IMR-90 (cell line): Measurements from ENCODE around the gene TNKS1BP1. TPM values are rescaled to one million over a fixed set of nuclear protein-coding genes. Genes with fewer than 3 reads are reported as not detected.
A peak's percentile ranks its signal among the peaks of the same experiment; 100 is the strongest.

Experiments
- ATAC-seq: fragments of 200-7000 bp; cut with Tn5 transposase; 2 replicates; pipeline ENCODE4 v1.9.1; 2020; ENCODE audit warnings: low read depth, mild to moderate bottlenecking, moderate library complexity
- BruUV-seq: library from RNA; stranded (reverse); fragments of 400-500 nt; replicated peaks from 2 replicates; lab custom pipeline; 2021; lab: Mats Ljungman, UMichigan
- CTCF ChIA-PET: fragments of 300-600 bp; formaldehyde crosslinking; extraction: SDS; loops from one replicate; lab custom pipeline; 2021; ENCODE audit warnings: antibody characterized with exemption; lab: Yijun Ruan, JAX
- POLR2A ChIA-PET: fragments of 300-600 bp; sonication (Branson Sonifier 250); formaldehyde crosslinking; loops from one replicate; lab custom pipeline; 2022; ENCODE audit warnings: antibody characterized with exemption; ENCODE audit not compliant: unreplicated experiment; lab: Charles Lee
- DNase-seq: peaks from one replicate; pipeline ENCODE4 v3.0.0; 2013
- H2AFZ ChIP-seq: replicated peaks from 2 replicates; pipeline ENCODE3; 2013; ENCODE audit warnings: low read length, mild to moderate bottlenecking; ENCODE audit not compliant: poor library complexity
- H2AK5ac ChIP-seq: 2 replicates; pipeline ENCODE4 v1.6.1; 2013; ENCODE audit warnings: low read depth, low read length, inconsistent platforms
- H2AK9ac ChIP-seq: replicated peaks from 2 replicates; pipeline ENCODE3; 2013; ENCODE audit warnings: mild to moderate bottlenecking, low read depth, low read length, moderate library complexity; ENCODE audit not compliant: poor library complexity
- H2BK120ac ChIP-seq: 2 replicates; pipeline ENCODE4 v1.6.1; 2013; ENCODE audit warnings: low read depth, low read length, inconsistent platforms
- H2BK15ac ChIP-seq: 3 replicates; pipeline ENCODE4 v1.6.1; 2013; ENCODE audit warnings: low read depth, low read length, inconsistent platforms
- H2BK20ac ChIP-seq: 2 replicates; pipeline ENCODE4 v1.6.1; 2013; ENCODE audit warnings: low read depth, mild to moderate bottlenecking, inconsistent platforms, low read length, moderate library complexity
- H2BK5ac ChIP-seq: 2 replicates; pipeline ENCODE4 v1.6.1; 2013; ENCODE audit warnings: mild to moderate bottlenecking, low read depth, low read length, inconsistent platforms; ENCODE audit not compliant: poor library complexity, severe bottlenecking
- H3K14ac ChIP-seq: replicated peaks from 2 replicates; pipeline ENCODE4 v1.6.1; 2013; ENCODE audit warnings: low read depth, low read length, inconsistent platforms
- H3K18ac ChIP-seq: 2 replicates; pipeline ENCODE4 v1.6.1; 2013; ENCODE audit warnings: low read depth, low read length, control low read depth
- H3K23ac ChIP-seq: 2 replicates; pipeline ENCODE4 v1.6.1; 2013; ENCODE audit warnings: low read depth, low read length, inconsistent platforms
- H3K27ac ChIP-seq: 2 replicates; pipeline ENCODE4 v1.5.1; 2013; ENCODE audit warnings: mild to moderate bottlenecking, control low read depth, low read length; ENCODE audit not compliant: insufficient read depth
- H3K27me3 ChIP-seq: 2 replicates; pipeline ENCODE4 v1.6.1; 2013; ENCODE audit warnings: low read length; ENCODE audit not compliant: control insufficient read depth, insufficient read depth
- H3K36me3 ChIP-seq: 2 replicates; pipeline ENCODE4 v1.6.1; 2013; ENCODE audit warnings: low read length, mixed read lengths; ENCODE audit not compliant: control insufficient read depth, insufficient read depth
- H3K4ac ChIP-seq: 2 replicates; pipeline ENCODE4 v1.6.1; 2013; ENCODE audit warnings: low read depth, low read length, inconsistent platforms
- H3K4me1 ChIP-seq: 2 replicates; pipeline ENCODE4 v1.6.1; 2013; ENCODE audit warnings: low read length, mixed read lengths; ENCODE audit not compliant: control insufficient read depth, insufficient read depth
- H3K4me2 ChIP-seq: 2 replicates; pipeline ENCODE4 v1.6.1; 2013; ENCODE audit warnings: low read depth, mild to moderate bottlenecking, control low read depth, low read length, moderate library complexity
- H3K4me3 ChIP-seq: 2 replicates; pipeline ENCODE4 v1.5.1; 2013; ENCODE audit warnings: low read depth, mild to moderate bottlenecking, control low read depth, low read length, moderate library complexity; ENCODE audit not compliant: insufficient read depth
- H3K56ac ChIP-seq: 2 replicates; pipeline ENCODE4 v1.6.1; 2013; ENCODE audit warnings: low read length, inconsistent platforms; ENCODE audit not compliant: insufficient read depth; ENCODE audit errors: extremely low read depth
- H3K79me1 ChIP-seq, 2 experiments: 2 replicates each; pipeline ENCODE4 v1.6.1; 2013; ENCODE audit warnings: low read length in 2 of 2, inconsistent platforms in 1 of 2, low read depth in 1 of 2
- H3K9ac ChIP-seq: 2 replicates; pipeline ENCODE4 v1.6.1; 2013; ENCODE audit warnings: low read depth, low read length, control low read depth
- H3K9me1 ChIP-seq: 2 replicates; pipeline ENCODE4 v1.6.1; 2013; ENCODE audit warnings: low read length, inconsistent platforms; ENCODE audit not compliant: insufficient read depth
- H3K9me3 ChIP-seq: 2 replicates; pipeline ENCODE4 v1.6.1; 2013; ENCODE audit warnings: low read length; ENCODE audit not compliant: control insufficient read depth, insufficient read depth
- H4K20me1 ChIP-seq: 2 replicates; pipeline ENCODE4 v1.6.1; 2013; ENCODE audit warnings: low read length, inconsistent platforms; ENCODE audit not compliant: insufficient read depth
- H4K5ac ChIP-seq: 2 replicates; pipeline ENCODE4 v1.6.1; 2013; ENCODE audit warnings: mild to moderate bottlenecking, low read depth, low read length, control low read depth
- H4K8ac ChIP-seq, 2 experiments: 2 replicates each; pipeline ENCODE4 v1.6.1; 2013; ENCODE audit warnings: low read depth in 2 of 2, low read length in 2 of 2, control low read depth in 1 of 2, inconsistent platforms in 1 of 2
- H4K91ac ChIP-seq: 2 replicates; pipeline ENCODE4 v1.6.1; 2013; ENCODE audit warnings: low read depth, low read length, inconsistent platforms; ENCODE audit not compliant: insufficient read depth
- BHLHE40 ChIP-seq: fragments of 150-350 bp; IDR thresholded peaks from 2 replicates; pipeline ENCODE4 v1.6.1; 2016; ENCODE audit warnings: mild to moderate bottlenecking, low read depth, low read length
- CEBPB ChIP-seq: IDR thresholded peaks from 2 replicates; pipeline ENCODE4 v1.6.1; 2012; ENCODE audit warnings: low read depth, low read length, improper control_type of control experiment
- ELK1 ChIP-seq: fragments of 150-350 bp; IDR thresholded peaks from 2 replicates; pipeline ENCODE4 v1.6.1; 2016; ENCODE audit warnings: low read depth, mild to moderate bottlenecking, low read length, moderate library complexity, borderline replicate concordance
- FOS ChIP-seq: fragments of 150-350 bp; IDR thresholded peaks from 2 replicates; pipeline ENCODE4 v1.6.1; 2016; ENCODE audit warnings: low read depth, low read length
- MAFK ChIP-seq: IDR thresholded peaks from 2 replicates; pipeline ENCODE4 v1.6.1; 2012; ENCODE audit warnings: low read depth, low read length, improper control_type of control experiment
- MAZ ChIP-seq: IDR thresholded peaks from 2 replicates; pipeline ENCODE4 v1.6.1; 2012; ENCODE audit warnings: low read depth, mild to moderate bottlenecking, low read length, improper control_type of control experiment, moderate library complexity, borderline replicate concordance
- MXI1 ChIP-seq: IDR thresholded peaks from 2 replicates; pipeline ENCODE4 v1.6.1; 2012; ENCODE audit warnings: low read depth, mild to moderate bottlenecking, low read length, moderate library complexity, borderline replicate concordance
- NFE2L2 ChIP-seq: fragments of 150-350 bp; IDR thresholded peaks from 2 replicates; pipeline ENCODE4 v1.6.1; 2016; ENCODE audit warnings: low read depth, mild to moderate bottlenecking, low read length
- RAD21 ChIP-seq: IDR thresholded peaks from 2 replicates; pipeline ENCODE4 v1.6.1; 2012; ENCODE audit warnings: low read length, improper control_type of control experiment
- RCOR1 ChIP-seq: IDR thresholded peaks from 2 replicates; pipeline ENCODE4 v1.6.1; 2012; ENCODE audit warnings: mild to moderate bottlenecking, low read length, improper control_type of control experiment; ENCODE audit not compliant: insufficient replicate concordance
- RFX5 ChIP-seq: IDR thresholded peaks from 2 replicates; pipeline ENCODE4 v1.8.0; 2012; ENCODE audit warnings: low read depth, mild to moderate bottlenecking, low read length, moderate library complexity
- SMC3 ChIP-seq: fragments of 150-350 bp; IDR thresholded peaks from 2 replicates; pipeline ENCODE4 v1.6.1; 2016; ENCODE audit warnings: low read depth, mild to moderate bottlenecking, antibody characterized with exemption, low read length, moderate library complexity
- USF2 ChIP-seq: fragments of 150-350 bp; IDR thresholded peaks from 2 replicates; pipeline ENCODE4 v1.6.1; 2017; ENCODE audit warnings: mild to moderate bottlenecking, antibody characterized with exemption, low read length, low read depth
- WGBS, 2 experiments: methylation state at CpG; one replicate each; pipeline versions ENCODE4 v1.1.5 to v1.1.7; 2013; ENCODE audit warnings: missing lambda C conversion rate in 2 of 2; ENCODE audit not compliant: insufficient read length in 1 of 2; ENCODE audit errors: extremely low coverage in 2 of 2; 5-methylcytosine and 5-hydroxymethylcytosine counted together
- dilution Hi-C: fragments of 300-500 bp; cut with HindIII; formaldehyde crosslinking; loops from one replicate; pipeline ENCODE4 v1.14.3; 2018; ENCODE audit warnings: low sequenced_read_pairs; ENCODE audit not compliant: unreplicated experiment
- in situ Hi-C: fragments of 300-500 bp; cut with MboI; formaldehyde crosslinking; loops from 3 replicates; pipeline ENCODE4 v1.14.3; 2019; ENCODE audit warnings: low sequenced_read_pairs, inconsistent platforms, mixed read lengths
- intact Hi-C: fragments of 100-400 bp; cut with micrococcal nuclease; formaldehyde crosslinking; loops from 2 replicates; pipeline ENCODE4 v1.10.0; 2022
- polyA plus RNA-seq, 3 experiments: library from polyadenylated mRNA; depleted of rRNA; stranded (reverse); fragments of >200 nt; gene quantifications; 2 replicates each; pipeline ENCODE4 v1.2.3, GENCODE V29; 2012; ENCODE audit warnings: low replicate concordance in 1 of 3
- total RNA-seq: library from RNA; depleted of rRNA; stranded (reverse); fragments of >200 nt; gene quantifications from 2 replicates; pipeline ENCODE4 v1.2.3, GENCODE V29; 2012
- TF ChIP-seq, protein P1 (sequence below): conservative IDR thresholded peaks from 2 replicates; pipeline ENCODE4 v1.5.1; 2012; ENCODE audit warnings: mild to moderate bottlenecking, low read depth, low read length, improper control_type of control experiment

TNKS1BP1 gene
- total and polyA plus RNA-seq, 2 of the 4 experiments (the other 2 are of a cell fraction): 31.7 to 71.4 TPM

- dilution Hi-C loops: no loop called here
- intact Hi-C loops: no loop called here
Observed at GRCh38 chr11:57303280-57303989, 21.3 kb downstream of the TNKS1BP1 start.

More at GRCh38 chr11:57303280-57303989, 21.3 kb downstream of the TNKS1BP1 start:
- Histone ChIP-seq H3K23ac (no peak overlapping the region), H2AK9ac (no peak overlapping the region), H3K9me1 (peaks cover 31% of the 10 kb centered on the region), H3K18ac (no peak overlapping the region), H4K5ac (no peak overlapping the region), H2AFZ (no peak overlapping the region), H4K8ac (peak overlapping the region in 1 of 2 experiments; percentile 10; a peak in 1 of 4 replicates), H3K4me2 (no peak overlapping the region), H2BK120ac (no peak overlapping the region), H4K20me1 (peaks cover 51% of the 10 kb centered on the region), H3K27me3 (no peaks in the 10 kb centered on the region), H3K9ac (no peak overlapping the region), H2BK15ac (no peak overlapping the region), H3K14ac (no peak overlapping the region), H3K9me3 (peaks cover 12% of the 10 kb centered on the region), H4K91ac (no peak overlapping the region), H3K4me3 (no peak overlapping the region), H3K4me1 (peaks cover 18% of the 10 kb centered on the region), H3K36me3 (peaks cover 73% of the 10 kb centered on the region), H2BK20ac (no peak overlapping the region), H3K56ac (no peak overlapping the region), H3K4ac (no peak overlapping the region), H3K27ac (no peak overlapping the region), H2BK5ac (no peak overlapping the region), H3K79me1 (peaks cover 26 to 64% of the 10 kb centered on the region in 2 experiments), H2AK5ac (no peak overlapping the region)
- 0 out of 2 replicates have a peak, but pooled peaks have one; percentile 13 for ATAC-seq
- in situ Hi-C loops: no loop called here
- no peak for TF ChIP-seq CEBPB
- no peak for TF ChIP-seq BHLHE40
- no peak for TF ChIP-seq ELK1
- no peak for TF ChIP-seq MAZ
- TF ChIP-seq RAD21: no peak
- no peak for TF ChIP-seq MAFK
- TF ChIP-seq SMC3: no peak
- TF ChIP-seq RFX5: no peak
- TF ChIP-seq RCOR1: no peak
- TF ChIP-seq FOS: no peak
- no peak for TF ChIP-seq MXI1
- TF ChIP-seq USF2: no peak
- no peak for TF ChIP-seq NFE2L2
- TF ChIP-seq, protein P1, sequence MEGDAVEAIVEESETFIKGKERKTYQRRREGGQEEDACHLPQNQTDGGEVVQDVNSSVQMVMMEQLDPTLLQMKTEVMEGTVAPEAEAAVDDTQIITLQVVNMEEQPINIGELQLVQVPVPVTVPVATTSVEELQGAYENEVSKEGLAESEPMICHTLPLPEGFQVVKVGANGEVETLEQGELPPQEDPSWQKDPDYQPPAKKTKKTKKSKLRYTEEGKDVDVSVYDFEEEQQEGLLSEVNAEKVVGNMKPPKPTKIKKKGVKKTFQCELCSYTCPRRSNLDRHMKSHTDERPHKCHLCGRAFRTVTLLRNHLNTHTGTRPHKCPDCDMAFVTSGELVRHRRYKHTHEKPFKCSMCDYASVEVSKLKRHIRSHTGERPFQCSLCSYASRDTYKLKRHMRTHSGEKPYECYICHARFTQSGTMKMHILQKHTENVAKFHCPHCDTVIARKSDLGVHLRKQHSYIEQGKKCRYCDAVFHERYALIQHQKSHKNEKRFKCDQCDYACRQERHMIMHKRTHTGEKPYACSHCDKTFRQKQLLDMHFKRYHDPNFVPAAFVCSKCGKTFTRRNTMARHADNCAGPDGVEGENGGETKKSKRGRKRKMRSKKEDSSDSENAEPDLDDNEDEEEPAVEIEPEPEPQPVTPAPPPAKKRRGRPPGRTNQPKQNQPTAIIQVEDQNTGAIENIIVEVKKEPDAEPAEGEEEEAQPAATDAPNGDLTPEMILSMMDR: no peak
- ChIA-PET CTCF (no interaction called here), POLR2A (no interaction called here)
- BruUV-seq: no TSS peak
- WGBS, 2 experiments: 85% methylated on average over 15 of the region's 17 CpGs; no CpG with 5 or more reads in 1 of the 2 experiments
- no peak for DNase-seq
